GM20000 (cell line): ENCODE measurements around the gene FARP1.

Source experiments
- DNase-seq: peaks from one replicate; pipeline ENCODE4 v3.0.0; 2012; ENCODE audit warnings: low spot score
- CTCF ChIP-seq: IDR thresholded peaks from 2 replicates; pipeline ENCODE4 v1.5.1; 2012; ENCODE audit warnings: mild to moderate bottlenecking, control low read depth; ENCODE audit errors: extremely low read depth, missing control alignments

Gene FARP1

GRCh38 chr13:98272549-98272948, 129.7 kb downstream of the FARP1 start:
- no peak for DNase-seq
- TF ChIP-seq CTCF = no peak

DNA sequence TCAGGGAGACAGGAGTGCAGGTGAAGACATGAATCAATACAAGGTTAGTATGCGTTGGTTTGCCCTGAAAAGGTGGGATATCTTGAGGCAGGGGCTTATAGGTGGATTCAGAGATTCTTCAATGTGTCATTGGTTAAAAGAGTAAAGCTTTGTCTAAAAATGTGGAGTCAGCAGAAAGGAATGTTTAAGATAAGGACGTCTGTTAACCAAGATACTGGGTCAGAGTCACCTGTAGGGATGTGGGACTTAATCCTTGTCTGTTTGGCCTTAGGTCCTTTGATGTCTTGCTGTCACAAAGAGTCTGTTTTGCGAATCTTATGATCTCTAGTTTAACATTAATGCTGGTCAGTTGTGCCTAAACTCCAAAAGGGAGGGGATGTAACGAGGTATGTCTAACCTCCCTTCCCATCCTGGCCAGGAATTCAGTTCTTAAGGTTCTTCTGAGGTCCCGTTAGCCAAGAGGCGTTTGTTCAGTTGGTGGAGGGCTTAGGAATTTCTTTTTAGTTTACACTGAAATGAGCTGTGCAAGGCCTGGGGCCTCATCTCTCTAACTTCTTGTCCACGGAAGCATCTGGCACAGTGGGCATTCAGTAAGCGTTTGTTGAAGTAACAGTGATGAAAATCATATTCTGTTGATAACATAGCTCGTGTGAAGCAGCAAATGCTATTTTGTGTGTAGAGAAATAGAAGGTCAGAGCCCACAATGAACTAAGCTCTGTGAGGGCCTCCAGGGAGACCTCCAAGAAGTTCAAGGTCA, 130.4 kb downstream of the FARP1 start:
- TF ChIP-seq CTCF = no peak
- DNase-seq = no peak

GRCh38 chr13:98273824-98274742, 131.2 kb downstream of the FARP1 start:
- no peak for TF ChIP-seq CTCF
- DNase-seq = no peak

DNA sequence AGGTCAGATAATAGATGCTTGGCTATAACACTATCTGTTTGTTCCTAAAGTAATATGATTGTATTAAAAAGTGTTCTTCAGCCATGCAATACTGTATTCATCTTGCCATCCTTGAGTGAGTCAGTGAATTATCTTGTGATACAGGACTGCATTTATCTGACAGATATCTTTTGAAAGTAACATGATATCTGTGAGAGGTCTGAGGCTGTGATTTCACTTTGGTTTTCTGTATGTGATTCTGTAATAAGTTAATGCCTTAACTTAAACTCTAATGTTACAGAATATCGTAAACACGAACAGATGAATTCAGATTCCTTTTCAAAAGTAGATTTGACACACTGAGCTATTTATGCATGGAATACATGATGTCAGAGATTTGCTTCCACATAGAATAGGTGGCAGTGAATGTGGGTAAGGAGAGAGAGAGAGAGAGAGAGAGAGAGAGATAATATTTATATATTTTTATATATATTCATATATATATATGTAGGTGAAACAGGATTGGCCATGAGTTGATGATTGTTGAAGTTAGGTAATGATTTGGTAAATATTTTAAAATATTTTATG, 132.1 kb downstream of the FARP1 start:
- no peak for DNase-seq
- TF ChIP-seq CTCF = no peak

DNA sequence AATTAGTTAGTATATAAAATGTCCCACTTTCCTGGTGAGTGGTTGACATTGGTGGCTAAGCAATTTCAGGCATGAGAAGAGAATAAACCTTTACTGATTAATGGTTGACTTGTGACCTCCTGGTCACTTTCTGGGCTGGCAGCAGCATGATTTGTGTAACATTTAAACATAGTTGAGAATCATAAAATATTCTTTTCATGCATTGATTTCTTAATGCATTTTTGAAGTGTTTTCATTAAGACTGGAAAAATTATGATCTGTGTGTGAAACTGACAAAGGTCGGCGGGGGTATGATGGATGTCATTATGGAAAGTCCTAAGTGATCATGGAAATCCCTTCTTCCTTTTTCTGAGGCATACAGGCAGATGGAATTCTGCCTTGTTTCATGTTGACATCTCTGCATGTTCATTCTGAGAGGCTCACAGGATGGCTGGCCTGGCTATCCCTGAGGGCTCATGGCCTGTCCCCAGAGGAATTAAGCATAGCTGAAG, 132.8 kb downstream of the FARP1 start:
- DNase-seq = no peak

GRCh38 chr13:98276486-98276885, 133.6 kb downstream of the FARP1 start:
- no peak for TF ChIP-seq CTCF
- no peak for DNase-seq

More for the DNA sequence above, 132.8 kb downstream of the FARP1 start:
- no peak for TF ChIP-seq CTCF
